Smooth muscle cell of the coronary artery (primary cell): ENCODE results near the gene MMP25. TPM values are rescaled to one million over a fixed set of nuclear protein-coding genes. Genes with fewer than 3 reads are reported as not detected.

ENCODE experiments used
- total RNA-seq: library from RNA; depleted of rRNA; stranded (reverse); fragments of >200 nt; gene quantifications from 2 replicates; pipeline ENCODE4 v1.2.3, GENCODE V29; 2014; ENCODE audit warnings: low replicate concordance

The MMP25 gene, protein sequence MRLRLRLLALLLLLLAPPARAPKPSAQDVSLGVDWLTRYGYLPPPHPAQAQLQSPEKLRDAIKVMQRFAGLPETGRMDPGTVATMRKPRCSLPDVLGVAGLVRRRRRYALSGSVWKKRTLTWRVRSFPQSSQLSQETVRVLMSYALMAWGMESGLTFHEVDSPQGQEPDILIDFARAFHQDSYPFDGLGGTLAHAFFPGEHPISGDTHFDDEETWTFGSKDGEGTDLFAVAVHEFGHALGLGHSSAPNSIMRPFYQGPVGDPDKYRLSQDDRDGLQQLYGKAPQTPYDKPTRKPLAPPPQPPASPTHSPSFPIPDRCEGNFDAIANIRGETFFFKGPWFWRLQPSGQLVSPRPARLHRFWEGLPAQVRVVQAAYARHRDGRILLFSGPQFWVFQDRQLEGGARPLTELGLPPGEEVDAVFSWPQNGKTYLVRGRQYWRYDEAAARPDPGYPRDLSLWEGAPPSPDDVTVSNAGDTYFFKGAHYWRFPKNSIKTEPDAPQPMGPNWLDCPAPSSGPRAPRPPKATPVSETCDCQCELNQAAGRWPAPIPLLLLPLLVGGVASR
- total RNA-seq: under 0.01 TPM in 1 of 2 replicates, not detected in the other

DNA sequence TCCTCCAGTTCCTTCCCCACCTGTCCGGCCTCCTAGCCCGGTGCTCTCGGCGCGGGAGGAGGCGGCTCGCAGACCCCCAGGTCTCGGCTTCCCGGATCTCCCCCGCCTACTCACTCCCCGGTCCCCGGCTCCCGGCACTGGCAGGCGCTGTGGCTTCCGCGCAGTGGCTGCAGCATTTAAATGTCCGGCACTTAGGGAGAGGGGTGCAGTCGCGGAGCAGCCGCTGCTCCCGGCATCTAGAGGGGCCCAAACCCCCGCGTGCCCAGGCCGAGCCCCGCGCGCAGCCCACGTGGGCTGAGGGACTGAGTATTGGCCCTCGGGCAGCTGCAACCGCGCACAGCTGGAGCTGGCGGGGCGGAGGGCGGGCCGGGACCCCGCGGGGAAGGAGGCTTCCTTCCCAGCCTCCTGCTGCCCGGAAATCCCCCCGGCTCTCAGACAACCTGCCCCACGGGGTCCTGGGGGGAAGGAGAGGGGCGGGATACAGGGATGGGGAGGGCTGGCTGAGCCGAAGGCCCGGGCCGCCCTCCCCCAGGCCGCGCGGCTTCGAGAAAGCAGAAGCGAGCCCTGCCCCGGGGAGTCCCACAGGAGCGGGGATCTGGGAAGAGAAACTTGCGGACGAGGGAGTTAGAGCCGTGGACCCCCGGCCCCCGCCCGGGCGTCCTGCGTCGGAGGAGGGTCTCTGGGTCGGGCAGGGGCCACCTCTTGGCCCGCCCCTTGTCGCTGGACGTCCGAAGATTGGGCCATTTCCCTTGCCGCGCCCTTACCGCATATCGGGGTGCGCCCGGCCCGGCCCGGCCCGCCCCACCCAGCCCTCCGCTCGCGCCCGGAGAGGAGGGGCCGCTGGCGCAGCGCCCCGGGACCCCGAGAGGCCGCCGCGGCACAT, at the start of gene MMP25:
Gene MMP25 (plus strand): TSS at position 804 of the 883 bp plus-strand sequence. CDS start 357 bp downstream, outside the sequence.

DNA sequence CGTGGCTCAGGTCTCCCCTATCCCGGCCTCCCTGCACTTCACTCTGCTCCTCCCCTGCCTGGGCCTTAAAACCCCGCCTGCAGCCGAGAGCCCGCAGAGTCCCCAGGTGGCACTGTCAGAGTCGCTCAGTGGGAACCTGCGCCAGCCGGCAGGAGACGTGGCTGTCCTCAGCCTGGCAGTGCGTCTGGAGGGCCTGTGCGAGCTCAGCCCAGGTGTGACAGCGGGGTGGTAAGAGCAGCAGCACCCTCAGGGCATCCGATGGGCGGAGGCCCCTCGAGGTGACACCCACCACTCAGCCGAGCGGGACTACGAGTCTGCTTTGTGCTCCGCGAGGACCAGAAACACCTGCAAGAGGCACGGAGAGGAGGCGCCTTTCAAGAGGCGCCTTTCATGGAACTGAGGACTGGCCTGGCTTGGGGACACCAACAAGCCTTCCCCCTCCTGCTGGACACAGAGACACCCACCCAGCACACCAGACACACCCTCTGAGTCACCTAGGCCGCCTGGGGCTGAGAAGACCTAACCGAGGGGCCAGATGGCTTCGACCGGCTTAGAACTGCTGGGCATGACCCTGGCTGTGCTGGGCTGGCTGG, 33.4 kb upstream of the MMP25 start, which contains the start of gene CLDN9:
Gene CLDN9 (plus strand): TSS at position 96 of the 593 bp plus-strand sequence. CDS start 440 bp downstream, at position 536.

DNA sequence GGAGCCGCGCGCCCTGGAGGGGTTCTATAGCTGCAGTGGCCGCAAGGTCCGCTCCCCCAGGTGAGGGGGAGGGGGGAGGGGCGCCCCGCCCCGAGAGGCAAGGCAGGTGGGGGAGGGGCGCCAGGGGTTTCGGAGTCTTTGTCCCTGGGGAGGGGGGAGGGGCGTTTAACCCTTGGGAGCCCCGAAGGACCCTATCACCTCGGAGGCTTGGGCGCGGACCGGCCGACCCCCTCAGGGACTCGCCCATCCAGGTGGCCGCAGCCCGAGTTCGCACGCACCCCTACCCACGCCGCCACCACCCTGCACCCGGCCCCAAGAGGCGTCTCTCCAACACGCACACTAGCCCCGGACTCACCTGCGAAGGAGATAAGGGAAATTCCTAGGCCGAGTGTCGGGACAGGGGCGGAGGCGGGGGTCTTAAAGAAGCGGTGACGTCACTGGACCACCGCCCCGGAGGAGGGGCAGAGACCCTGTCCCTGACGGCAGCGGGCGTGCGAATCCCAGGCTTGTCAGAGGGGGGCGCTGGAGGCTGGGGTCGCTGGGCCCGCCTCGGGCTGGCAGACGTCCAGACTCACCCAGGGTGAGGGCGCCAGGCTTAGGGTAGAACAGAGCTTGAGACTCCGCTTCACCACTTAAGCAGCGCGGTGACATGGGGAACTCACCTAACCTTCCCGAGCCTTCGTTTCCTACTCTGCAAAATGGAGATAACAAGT, 28.4 kb upstream of the MMP25 start, which contains the start of gene CLDN6:
Gene CLDN6 (minus strand): TSS at position 390 of the 713 bp plus-strand sequence. CDS start 2,162 bp downstream, outside the sequence.

DNA sequence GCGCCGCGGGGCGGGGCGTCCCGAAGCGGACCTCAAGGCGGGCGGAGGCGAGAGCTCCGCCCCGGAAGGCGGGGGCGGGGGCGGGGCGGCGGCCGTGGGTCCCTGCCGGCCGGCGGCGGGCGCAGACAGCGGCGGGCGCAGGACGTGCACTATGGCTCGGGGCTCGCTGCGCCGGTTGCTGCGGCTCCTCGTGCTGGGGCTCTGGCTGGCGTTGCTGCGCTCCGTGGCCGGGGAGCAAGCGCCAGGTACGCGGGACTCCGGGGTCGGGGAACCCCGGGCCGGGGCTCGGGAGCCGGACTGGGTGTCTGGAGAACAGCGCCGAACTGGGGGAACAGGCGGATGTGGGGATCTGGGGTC, 26.1 kb upstream of the MMP25 start, which contains the start of gene TNFRSF12A:
Gene TNFRSF12A (plus strand): TSS at position 122 of the 357 bp plus-strand sequence. CDS start 30 bp downstream, at position 152.

DNA sequence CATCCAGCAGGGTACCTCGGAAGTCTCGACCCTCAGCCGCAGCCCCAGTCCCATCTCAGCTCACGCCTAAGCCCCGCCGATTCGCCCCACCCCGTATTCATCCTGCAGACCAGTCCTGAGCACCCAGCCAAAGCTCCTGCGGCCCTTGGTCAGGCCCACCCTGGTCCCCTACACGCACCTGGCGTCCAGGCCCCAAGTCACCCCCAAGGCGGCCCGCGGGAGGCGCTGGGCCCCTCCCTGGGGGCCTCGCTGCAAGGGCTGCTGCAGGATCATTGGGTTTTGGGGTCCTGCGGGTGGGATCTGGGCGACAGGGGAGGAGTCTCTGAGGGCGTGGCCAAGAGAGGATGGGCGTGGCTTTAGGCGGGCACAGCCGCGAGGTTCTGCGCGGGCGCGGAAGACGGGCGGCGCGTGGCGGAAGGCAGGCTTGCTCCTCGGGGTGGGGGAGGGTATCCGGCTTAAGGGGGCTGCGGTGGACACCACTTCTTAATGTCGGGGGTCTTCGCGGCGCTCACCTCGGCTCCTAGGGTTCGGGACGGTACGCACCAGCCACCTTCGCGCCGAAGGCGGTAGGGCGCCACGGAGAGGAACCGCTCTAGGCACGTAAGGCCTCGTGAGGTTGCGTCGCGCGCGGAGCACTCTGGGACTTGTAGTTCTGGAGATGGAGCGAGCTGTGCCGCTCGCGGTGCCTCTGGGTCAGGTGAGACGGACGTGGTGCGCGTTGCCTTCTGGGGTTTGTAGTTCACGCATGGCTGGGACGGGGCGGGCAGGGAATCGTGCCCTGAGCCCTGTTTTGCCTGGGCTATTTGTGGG, 22.5 kb upstream of the MMP25 start, which contains the start of the genes HCFC1R1 and THOC6:
Gene HCFC1R1 (minus strand): TSS at position 274 of the 810 bp plus-strand sequence. CDS start 1 bp downstream, at position 273.
Gene THOC6 (plus strand): TSS at position 367 of the 810 bp plus-strand sequence. CDS start 292 bp downstream, at position 659.

DNA sequence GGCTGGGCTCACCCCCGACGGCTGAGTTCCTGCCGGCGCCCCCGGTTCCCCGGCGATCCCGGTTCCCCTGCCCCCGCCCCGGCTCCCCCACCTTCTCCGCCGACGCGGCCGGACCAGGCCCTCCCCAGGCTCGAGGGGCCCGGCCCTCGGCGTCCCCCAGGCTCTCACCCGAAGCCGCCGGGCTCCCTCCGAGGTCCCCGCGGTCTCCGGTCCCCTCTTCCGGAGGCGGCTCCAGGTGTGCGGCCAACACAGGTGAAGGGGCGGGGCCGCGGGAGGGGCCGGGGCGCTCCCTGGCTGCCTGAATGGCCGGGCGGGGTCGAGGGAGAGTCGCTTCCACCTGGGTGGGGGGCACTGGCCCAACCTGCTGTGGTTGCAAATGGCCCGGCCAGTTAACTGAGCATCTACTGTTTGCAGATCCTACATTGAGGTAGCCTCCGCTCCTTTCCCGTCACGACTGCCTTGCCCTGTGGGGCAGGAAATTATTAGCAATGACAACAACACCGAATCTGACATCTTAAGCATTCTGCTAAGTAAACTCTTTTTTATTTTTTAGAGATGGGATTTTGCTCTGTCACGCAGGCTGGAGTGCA, 9.5 kb upstream of the MMP25 start, which contains the start of gene BICDL2:
Gene BICDL2 (minus strand): TSS at position 219 of the 590 bp plus-strand sequence. CDS start 1,448 bp downstream, outside the sequence.

DNA sequence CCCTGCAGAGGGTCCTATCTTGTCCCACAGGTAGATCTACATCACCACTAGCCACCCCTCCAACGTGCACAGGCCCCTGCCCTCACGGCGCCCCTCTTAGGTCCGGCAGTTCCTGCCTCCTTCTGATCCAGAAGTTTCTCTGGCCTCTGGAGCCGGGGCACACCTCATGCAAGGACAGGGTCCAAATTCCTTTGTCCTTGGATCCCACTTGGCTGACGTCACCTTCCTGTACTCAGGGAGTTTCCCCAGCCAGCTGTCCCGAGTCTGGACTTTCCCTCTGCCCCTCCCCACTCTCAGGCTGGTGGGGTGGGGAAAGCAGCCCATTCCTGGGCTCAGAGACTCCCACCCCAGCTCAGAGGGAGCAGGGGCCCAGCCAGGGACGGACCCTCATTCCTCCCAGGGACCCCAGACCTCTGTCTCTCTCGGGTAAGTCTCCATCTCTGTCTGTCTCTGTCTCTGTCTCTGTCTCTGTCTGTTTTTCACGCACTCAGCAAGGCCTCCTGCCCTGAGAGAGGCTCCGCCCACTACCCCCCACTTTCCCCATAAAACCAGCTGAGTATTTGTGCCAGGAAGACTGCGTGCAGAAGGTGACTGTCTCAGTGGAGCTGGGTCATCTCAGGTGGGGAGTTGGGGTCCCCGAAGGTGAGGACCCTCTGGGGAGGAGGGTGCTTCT, 18.8 kb downstream of the MMP25 start, which contains the start of gene IL32:
Gene IL32 (plus strand): TSS at position 572 of the 673 bp plus-strand sequence. CDS start 172 bp downstream, outside the sequence.

DNA sequence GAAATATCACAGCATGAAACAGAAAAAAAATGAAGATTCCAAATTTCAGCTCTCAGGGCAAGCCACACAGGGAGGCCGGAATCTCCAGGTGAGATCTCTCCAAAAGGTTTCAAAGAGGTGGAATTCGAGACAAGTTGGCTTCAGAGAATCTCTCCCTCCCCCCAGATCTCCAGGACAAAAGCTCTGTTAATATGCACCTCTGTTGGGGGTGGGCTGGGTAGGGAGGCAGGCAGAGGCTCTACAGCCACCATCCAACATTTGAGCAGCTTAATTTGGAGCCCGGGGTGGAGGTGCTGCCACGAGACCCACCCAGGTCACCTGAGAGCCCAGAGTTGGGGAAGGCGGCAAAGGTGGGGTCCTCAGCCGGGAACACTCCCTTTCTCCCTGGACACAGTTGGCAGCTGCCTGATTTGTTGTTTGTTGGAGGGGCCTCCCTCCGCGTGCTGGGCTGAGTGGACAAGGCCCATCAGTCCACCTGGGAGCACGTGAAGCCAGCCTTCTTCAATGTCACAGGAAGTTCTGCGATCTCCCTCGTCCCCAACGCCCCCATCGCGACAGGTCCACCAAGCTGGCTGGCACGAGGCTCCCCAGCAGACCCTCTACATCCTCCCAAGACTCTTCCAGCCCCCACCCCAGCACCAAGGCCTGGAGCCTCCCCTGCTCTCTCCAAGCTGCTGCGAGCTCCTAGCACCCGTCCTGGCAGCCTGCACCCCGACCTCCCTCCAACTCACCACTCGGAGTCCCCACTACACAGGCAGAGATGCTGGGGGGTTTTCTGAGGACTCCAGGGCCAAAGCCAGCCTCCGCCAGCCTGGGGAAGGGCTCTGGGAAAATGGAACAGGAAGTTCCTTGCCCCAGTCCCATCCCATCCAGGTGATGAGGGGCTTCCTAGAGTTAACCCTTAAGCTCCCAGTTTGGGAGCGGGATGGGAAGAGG, 52.4 kb downstream of the MMP25 start, which contains the start of gene ZSCAN10:
Gene ZSCAN10 (minus strand): TSS at position 836 of the 936 bp plus-strand sequence. CDS start 6,357 bp downstream, outside the sequence.

Other genes starting within 250 kb of the MMP25 start
- not detected in 2 replicates for gene PRSS41, start 248.1 kb upstream of the MMP25 start, total RNA-seq
- gene PRSS21, start 229.3 kb upstream of the MMP25 start, total RNA-seq: 0.15 and 0.23 TPM in 2 replicates
- gene ZG16B, start 216.3 kb upstream of the MMP25 start, total RNA-seq: 2.1 TPM in 1 of 2 replicates, not detected in the other
- not detected in 2 replicates for gene PRSS22, start 188.4 kb upstream of the MMP25 start, total RNA-seq
- gene FLYWCH2, start 163.3 kb upstream of the MMP25 start, total RNA-seq: 30.9 and 59.8 TPM in 2 replicates
- gene FLYWCH1, start 134.6 kb upstream of the MMP25 start, total RNA-seq: 31.4 and 39.7 TPM in 2 replicates
- not detected in 2 replicates for gene KREMEN2, start 82.3 kb upstream of the MMP25 start, total RNA-seq
- gene PAQR4, start 77.2 kb upstream of the MMP25 start, total RNA-seq: 1.6 and 3.8 TPM in 2 replicates
- 1.3 TPM in 1 of 2 replicates, not detected in the other for gene PKMYT1, start 66.1 kb upstream of the MMP25 start, total RNA-seq
- not detected in 2 replicates for gene CLDN9, start 33.6 kb upstream of the MMP25 start, total RNA-seq
- not detected in 2 replicates for gene CLDN6, start 28.4 kb upstream of the MMP25 start, total RNA-seq
- gene TNFRSF12A, start 26.2 kb upstream of the MMP25 start, total RNA-seq: 42.1 and 365 TPM in 2 replicates
- 6.6 and 18.3 TPM in 2 replicates for gene HCFC1R1, start 22.6 kb upstream of the MMP25 start, total RNA-seq
- gene THOC6, start 22.5 kb upstream of the MMP25 start, total RNA-seq: 17.2 and 26.2 TPM in 2 replicates
- under 0.01 and 0.08 TPM in 2 replicates for gene BICDL2, start 9.6 kb upstream of the MMP25 start, total RNA-seq
- gene IL32, start 19.1 kb downstream of the MMP25 start, total RNA-seq: 7.4 and 41.0 TPM in 2 replicates
- not detected in 2 replicates for gene ZSCAN10, start 52.7 kb downstream of the MMP25 start, total RNA-seq
- 9.8 and 14.8 TPM in 2 replicates for gene ZNF205, start 66.0 kb downstream of the MMP25 start, total RNA-seq
- gene ZNF213, start 88.5 kb downstream of the MMP25 start, total RNA-seq: 0.70 and 4.1 TPM in 2 replicates
- not detected in 2 replicates for gene OR1F1, start 141.6 kb downstream of the MMP25 start, total RNA-seq
- gene ZNF200, start 188.6 kb downstream of the MMP25 start, total RNA-seq: 5.1 and 8.0 TPM in 2 replicates
- 0.15 TPM in 1 of 2 replicates, not detected in the other for gene MEFV, start 210.1 kb downstream of the MMP25 start, total RNA-seq
- gene ZNF263, start 236.9 kb downstream of the MMP25 start, total RNA-seq: 17.1 and 35.3 TPM in 2 replicates